Jurkat, Clone E6-1 (cell line): ENCODE data around the gene TCL1A. TPM values are rescaled to one million over a fixed set of nuclear protein-coding genes. Genes with fewer than 3 reads are reported as not detected.
"Not testable (repeated sequence)": the region's sequence is repeated elsewhere in the genome, so short reads cannot be mapped to it uniquely, and the experiment has no call there.

Experiments used
- DNase-seq: peaks from one replicate; pipeline ENCODE4 v3.0.0-alpha.2; 2011; ENCODE audit warnings: low read depth, low spot score
- H3K4me3 ChIP-seq: 2 replicates; pipeline ENCODE4 v1.5.1; 2011; ENCODE audit warnings: mild to moderate bottlenecking, low read length, control low read depth, moderate library complexity
- polyA plus RNA-seq: library from polyadenylated mRNA; unstranded; fragments of >200 nt; gene quantifications from one replicate; pipeline ENCODE4 v1.2.1, GENCODE V29; 2012; ENCODE audit warnings: missing spikeins; ENCODE audit not compliant: insufficient read length, insufficient read depth

Gene TCL1A, protein sequence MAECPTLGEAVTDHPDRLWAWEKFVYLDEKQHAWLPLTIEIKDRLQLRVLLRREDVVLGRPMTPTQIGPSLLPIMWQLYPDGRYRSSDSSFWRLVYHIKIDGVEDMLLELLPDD
- not detected for polyA plus RNA-seq

GRCh38 chr14:95713596-95714371 is at the start of gene TCL1A:
TCL1A (minus strand) TSS chr14:95714125; CDS start chr14:95714066, 59 bp downstream.
- no peak for DNase-seq
- H3K4me3 ChIP-seq = no peak within 1 kb of the TSS

GRCh38 chr14:95763032-95763431 is 49.1 kb upstream of the TCL1A start:
- not testable (repeated sequence) for DNase-seq, H3K4me3 ChIP-seq

DNA sequence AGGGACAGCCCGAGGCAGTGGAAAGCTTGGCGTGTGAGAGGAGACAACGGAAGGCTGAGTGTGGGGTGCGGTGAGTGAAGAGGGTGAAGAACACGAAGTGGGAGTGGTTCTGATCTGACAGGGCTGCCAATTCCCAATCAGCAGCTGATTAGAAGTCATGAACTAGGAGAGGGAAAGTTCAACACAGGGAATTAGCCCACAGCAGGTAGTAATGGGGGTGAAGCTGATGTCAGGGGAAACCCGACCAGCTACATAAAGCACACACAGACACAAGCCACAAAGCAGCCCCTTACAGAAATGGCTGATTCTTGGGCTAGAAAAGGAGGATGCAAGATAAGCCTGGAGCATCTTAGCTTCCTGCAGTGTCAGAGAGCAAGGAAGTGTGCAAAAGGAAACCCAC is 47.5 kb upstream of the TCL1A start:
- no peak overlapping the region for H3K4me3 ChIP-seq
- no peak for DNase-seq

DNA sequence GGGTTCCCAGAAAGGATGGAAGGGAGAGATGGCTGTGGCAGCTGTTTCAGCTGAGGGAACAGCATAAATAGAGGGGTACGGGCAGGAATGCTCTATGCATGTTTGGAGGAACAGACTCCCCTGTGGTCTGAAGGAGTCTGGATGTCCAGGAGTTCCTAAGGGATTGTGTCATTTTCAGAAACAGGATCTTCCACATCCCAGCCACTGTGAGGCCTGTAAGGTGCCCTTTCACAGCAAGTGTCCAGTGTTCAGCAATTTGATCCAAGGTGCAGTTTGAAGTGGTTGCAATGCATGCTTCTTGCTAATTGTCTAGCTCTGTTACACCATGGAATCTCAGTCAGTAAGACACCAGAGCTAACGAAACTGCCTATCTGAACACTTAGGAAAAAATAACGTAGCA is 46.7 kb upstream of the TCL1A start:
- no peak for DNase-seq
- no peak overlapping the region for H3K4me3 ChIP-seq

DNA sequence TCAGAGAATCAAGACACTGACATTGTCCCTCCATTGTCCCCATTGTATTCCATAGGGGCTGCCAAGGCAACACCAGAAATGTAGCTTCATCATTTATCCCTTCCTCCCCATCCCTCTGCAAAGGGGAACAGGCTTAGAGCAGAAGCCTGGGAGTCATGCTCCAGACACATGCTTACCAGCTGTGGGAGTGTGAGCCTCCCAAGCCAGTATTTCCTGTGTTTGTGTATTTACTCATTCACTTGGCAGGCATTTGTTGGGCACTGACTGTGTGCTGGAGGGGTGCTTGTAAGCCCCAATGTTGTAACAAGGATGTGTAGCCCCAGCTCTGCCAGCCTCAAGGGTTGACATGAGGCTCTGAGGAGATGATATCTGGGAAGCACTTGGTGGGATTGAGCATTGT is 46.0 kb upstream of the TCL1A start:
- no peak for DNase-seq
- no peak overlapping the region for H3K4me3 ChIP-seq

DNA sequence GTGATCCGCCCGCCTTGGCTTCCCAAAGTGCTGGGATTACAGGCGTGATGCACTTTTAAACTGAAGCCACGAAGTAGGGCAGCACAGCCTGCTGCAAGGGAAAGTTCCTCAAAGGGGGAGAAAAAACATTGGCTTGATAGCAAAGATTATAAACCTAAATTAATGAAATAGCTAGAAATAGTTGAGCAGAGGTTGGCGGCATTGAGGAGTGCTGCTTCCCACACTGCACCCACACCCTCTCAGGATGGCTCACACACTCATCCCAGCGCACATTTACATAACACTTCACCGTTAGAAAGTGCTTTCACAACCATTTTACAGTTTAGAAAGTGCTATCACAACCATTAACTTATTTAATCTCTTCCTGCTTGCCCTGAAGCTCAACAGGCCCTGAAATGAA is 44.4 kb upstream of the TCL1A start:
- DNase-seq = no peak
- no peak overlapping the region for H3K4me3 ChIP-seq

GRCh38 chr14:95756751-95757150 is 42.8 kb upstream of the TCL1A start:
- H3K4me3 ChIP-seq = no peak overlapping the region
- DNase-seq = no peak

DNA sequence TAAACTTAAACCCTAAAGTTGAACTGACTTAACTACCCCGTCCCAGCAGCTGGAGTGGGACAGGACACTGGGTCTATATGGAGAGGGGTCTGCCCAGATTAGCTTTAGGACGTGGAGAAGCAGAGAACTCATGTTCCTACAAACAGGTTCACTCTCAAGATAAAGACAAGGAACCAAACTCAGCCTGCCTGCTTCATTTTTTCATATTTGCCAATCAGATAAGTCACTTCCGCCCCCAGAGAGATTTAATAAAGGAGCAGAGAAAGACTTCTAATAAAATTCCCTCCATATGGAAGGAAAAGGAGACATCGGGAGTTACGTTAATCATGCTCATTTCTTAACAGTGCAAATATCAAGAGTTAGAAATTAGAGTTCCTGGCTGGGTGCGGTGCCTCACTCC is 42.2 kb upstream of the TCL1A start:
- no peak overlapping the region for H3K4me3 ChIP-seq
- no peak for DNase-seq

DNA sequence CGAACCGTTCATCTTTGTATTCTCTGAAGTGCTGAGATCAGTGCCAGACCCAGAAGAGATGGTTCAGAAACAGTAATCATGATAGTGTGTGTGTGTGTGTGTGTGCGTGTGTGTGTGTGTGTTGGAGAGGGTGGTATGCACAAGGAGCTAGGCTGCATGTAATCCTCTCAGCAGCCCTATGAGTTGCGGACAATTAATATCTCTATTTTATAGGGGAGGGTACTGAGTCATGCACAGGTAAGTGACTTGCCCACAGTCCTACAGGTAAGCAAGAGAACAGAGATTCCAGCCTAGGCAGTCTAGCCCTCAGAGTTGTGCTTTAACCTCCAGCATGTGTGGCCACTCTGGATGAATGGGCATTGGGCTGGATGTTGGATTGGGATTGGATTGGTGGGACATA is 27.9 kb upstream of the TCL1A start:
- H3K4me3 ChIP-seq = no peak overlapping the region
- DNase-seq = no peak

GRCh38 chr14:95741038-95741490 is 27.1 kb upstream of the TCL1A start:
- no peak overlapping the region for H3K4me3 ChIP-seq
- DNase-seq = peak; percentile 67

DNA sequence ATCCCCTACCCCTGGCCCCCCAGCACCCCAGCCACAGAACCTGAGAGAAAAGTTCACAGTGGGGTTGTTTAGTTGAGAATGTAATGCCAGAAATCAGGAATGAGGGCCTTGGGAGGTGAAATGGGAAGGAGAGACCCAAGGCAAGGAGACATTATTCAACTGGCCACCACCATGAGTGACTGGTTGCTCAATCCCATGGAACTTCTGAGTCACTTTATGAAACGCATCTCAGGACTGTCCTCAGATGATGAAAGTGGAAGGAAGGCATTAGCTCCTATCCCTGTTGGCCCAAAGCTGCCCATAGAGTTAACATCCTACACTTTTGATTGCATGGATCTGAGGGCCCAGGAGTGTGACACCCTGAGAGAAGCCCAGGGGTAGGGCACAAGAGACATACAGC is 25.4 kb upstream of the TCL1A start:
- no peak for DNase-seq
- no peak overlapping the region for H3K4me3 ChIP-seq

DNA sequence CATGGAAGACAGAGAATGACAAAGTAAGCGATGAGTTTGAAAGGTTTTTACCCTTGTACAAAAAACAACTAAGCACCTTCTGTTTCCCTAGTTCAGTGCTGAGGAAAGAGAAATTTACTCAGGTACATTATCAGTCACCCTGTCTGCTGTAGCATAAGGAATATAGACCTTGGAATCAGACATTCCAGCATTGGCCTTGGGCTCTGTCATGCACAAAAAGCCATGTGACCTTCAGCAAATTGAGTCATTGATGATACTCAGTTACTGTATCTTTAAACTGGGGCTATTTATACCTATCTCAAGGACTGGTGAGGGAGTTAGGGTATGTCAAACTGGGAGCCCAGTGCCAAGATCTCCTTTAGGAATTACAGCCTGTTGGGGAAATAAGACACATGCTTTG is 19.3 kb upstream of the TCL1A start:
- no peak for DNase-seq
- H3K4me3 ChIP-seq = no peak overlapping the region

GRCh38 chr14:95730126-95730525 is 16.2 kb upstream of the TCL1A start:
- no peak overlapping the region for H3K4me3 ChIP-seq
- peak; percentile 82 for DNase-seq

- 0 out of 2 replicates have a peak overlapping the region, but pooled peaks have one; percentile 13 for H3K4me3 ChIP-seq
- peak; percentile 53 for DNase-seq
These were observed 15.6 kb upstream of the TCL1A start for GRCh38 chr14:95729402-95730028.

- DNase-seq = no peak
- no peak overlapping the region for H3K4me3 ChIP-seq
These were observed 13.3 kb upstream of the TCL1A start for GRCh38 chr14:95727056-95727700.

DNA sequence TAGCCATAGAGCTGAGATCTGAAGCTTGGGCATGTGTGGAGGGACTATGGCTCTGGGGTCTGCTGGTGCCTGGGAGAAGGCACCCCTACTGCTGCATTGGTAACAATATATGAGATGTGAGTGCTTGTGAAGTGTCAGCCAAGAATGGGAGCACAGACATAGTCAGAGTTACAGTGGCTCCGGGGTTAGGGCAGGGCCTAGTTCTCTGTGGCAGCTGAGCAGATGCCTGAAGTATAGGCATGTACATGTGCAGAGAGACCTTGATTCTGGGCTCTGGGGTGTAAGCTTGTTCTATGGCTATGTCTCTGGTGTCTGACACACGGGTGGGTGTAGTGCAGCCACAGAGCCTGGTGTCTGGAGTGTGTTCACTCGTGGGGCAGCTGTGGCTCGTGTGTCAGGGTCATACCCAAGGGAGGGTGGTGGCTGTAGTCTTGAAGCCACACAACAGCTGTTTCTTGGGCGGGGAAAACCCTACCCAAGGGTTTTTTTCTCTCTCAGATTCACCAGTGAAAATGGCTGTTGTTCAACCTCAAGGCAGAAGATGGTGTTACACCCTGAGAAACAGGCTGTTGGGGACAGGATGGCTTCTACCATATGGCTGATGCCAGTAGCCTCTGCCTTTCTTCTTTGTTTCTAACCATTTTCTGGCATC is 11.9 kb upstream of the TCL1A start:
- DNase-seq = no peak
- no peak overlapping the region for H3K4me3 ChIP-seq

DNA sequence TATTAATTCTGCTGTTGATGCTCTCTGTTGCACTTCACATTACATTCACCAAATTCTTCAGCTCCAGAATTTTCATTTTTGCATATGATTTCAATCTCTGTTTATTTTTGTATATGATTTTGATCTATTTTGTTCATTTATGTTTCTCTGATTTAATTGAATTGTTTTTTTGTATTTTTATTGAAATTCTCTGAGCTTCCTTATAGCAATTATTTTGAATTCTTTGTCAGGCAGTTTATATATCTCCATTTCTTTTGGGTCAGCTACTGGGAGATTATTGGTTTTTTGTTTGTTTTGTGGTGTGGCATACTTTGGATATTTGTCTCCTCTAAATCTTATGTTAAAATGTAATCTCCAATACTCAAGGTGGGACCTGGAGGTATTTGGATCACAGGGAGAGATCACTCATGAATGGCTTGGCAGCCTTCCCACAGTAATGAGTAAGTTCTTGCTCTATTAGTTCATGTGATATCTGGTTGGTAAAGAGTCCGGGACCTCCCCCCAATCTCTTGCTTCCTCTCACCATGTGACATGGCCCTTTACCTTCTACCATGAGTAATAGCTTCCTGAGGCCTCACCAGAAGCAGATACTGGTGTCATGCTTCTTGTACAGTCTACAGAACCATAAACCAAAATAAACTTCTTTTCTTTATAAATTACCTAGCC is 8.7 kb upstream of the TCL1A start:
- no peak overlapping the region for H3K4me3 ChIP-seq
- no peak for DNase-seq

DNA sequence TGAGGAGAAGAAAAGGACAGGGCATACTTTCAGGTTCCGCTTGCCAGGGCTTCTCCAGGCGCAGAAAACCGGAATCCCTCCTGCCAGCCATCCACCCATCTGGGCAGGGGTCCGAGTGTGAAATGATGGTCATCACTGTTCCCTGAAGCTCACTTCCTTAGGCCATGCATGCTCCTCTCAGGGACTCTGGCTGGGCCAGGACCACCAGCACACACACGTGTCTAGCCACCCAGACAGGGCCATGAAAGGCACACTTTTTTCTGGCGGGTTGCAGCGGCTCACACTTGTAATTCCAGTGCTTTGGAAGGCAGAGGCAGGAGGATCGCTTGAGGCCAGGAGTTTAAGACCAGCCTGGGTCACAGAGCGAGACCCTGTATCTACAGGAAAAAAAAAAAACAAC is 1.5 kb downstream of the TCL1A start:
- no peak overlapping the region for H3K4me3 ChIP-seq
- DNase-seq = no peak
